CD4-positive, alpha-beta T cell treated with Interleukin-10 for 1 hour (primary cell): ENCODE data around the gene RNF26.
"Not testable (repeated sequence)": the region's sequence is repeated elsewhere in the genome, so short reads cannot be mapped to it uniquely, and the experiment has no call there.

Experiments used
- DNase-seq: peaks from one replicate; pipeline ENCODE4 v3.0.0-alpha.2; 2020

RNF26 gene

GRCh38 chr11:119371778-119372182, 37.5 kb downstream of the RNF26 start:
- DNase-seq, result no peak

DNA sequence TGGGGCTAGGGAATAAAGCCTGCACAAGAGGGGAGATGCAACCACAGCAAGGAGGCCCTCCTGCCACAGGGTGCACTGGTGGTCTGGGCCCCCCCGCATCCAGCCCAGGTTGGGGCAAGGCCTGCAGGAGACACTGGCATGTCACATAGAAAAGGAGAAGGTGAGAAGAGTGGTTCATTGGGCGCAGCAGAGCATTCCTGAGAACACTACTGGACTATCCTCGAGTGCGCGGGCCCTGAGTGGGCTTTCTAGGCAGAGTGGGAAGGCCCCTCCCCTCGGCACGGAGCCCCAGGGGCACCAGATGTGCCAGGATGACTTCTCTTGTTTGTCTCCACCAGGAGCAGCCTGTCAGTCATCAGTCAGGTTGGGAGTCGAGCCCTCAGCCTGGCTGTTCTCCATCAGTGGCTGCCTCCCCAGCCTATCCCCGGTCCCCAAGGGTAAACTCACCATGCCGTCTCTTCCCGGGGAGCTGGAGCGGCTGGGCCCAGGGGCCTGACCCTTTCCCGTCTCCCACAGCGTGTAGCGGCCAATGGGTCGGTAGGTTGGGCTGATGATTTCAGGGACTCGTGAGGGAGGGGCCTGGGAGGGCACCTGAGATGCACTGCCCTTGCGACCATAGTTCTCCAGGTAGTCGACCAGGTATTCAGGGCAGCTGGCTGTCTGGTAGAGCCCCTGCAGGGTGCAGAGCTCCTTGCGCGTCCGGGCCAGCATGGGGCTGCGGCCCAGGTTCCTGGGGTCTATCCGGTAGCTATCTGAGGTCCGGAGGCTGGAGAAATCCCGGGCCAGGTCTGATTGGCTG, 38.1 kb downstream of the RNF26 start:
- no peak for DNase-seq

- no peak for DNase-seq
These were observed 39.0 kb downstream of the RNF26 start for GRCh38 chr11:119373059-119373920.

DNA sequence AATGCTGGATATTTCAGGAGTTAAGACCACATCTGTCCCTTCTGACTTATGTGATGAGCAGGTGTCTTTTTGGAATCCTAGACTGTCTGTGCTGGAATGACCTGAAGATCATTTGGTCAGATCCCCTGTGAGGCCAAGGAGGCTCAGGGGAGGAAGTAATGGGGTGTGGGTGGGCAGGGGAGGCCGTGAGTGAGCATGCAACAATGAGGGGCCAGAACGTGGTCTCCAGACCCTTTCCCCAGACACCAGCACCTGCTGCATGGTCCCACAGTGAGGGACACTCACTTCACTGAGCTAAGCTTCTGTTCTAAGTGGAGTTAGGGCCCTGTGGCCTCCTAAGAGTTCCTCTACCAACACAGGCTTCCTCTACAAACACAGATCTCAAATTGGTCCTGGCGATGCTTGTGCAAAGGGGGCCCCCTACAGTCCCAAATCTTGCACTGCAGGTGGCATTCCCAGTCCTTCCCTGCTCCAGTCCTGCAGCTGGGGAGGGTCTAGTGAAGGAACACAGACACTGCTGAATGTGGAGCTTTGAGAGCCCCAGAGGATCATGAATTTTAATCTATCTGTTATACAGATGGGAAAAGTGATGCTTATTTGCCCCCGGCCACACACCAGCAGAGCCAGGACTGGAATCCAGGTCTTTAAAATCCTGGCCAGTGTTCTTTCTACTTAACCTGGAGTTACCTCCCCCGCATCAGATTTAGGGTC, 39.7 kb downstream of the RNF26 start:
- peak; percentile 58 for DNase-seq

- DNase-seq, result no peak
These were observed 40.5 kb downstream of the RNF26 start for GRCh38 chr11:119374632-119375336.

DNA sequence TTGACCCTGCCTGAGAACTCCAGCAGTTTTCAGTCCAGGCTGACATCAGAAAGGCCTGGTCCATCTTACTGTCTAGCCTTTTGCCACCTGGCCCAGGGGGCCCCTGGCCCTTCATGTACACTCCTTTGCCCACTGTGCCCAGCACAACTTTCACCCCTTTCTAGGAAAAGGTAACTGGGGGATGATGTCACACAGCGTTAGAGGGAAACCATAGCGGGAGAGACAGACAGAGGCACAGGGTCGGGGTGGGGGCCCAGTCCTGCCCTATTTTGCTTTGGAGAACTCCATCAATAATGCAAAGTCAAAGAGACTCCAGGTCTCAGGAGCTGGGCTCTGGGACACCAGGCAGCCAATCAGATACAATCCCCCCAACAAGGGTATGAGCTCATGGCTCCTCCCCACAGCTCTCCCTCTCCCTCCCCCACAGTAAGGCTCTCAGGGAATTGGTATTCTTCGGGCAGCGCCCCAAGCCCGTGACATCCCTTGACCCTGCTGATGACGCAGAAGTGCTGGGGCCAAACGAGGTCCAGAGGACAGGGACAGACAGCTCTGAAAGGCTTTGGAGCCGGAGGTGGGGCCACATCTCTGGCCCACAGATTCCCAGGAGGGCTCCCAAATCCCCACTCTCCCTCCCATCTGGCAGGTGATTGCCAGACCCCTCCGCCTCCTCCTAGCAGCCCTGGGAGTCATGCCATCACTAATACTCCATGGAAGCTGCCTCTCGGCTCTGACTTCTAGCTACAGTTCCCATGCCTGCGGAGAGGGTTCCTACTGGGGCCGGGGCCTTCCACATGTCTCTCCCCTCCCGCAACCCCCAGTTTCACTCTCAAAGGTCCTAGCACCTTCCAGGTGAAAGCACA, 41.2 kb downstream of the RNF26 start:
- DNase-seq, result no peak

GRCh38 chr11:119376197-119376847, 42.0 kb downstream of the RNF26 start:
- DNase-seq, result no peak

DNA sequence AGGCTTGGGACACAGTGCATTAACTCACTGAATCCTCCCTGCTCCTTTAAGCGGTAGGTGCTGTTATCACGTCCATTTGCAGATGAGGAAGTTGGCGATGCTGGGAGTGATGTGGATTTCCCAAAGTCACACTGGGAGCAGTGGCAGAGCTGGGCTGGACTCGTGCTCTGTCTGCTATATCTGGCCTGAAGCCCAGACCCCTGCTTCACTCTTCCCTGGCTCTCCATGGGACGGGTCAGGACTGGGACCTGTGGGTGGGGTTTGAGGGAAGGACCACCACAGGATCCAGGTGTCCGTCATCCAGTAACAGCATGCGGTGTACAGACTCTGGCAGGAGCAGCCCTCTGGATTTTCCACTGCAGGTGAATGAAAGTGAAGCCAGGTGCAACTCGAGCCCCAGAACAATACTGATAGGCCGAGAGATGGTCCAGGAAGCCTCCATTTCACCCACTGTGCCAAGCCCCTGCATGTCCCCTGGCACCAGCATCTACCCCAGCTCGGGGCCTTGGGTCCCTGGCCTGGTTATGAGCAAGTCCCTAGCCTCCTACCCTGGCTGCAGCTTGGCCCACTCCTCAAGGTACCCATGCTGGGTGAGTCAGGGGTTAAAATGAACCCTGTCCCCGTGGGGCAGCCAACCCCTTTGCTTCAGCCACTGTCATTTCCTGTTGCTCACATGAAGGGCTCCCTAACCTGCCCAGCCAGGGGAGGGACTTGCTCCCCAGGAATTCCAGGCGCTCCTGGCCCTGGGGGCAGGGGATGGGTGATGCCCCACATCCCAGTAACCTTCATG, 43.0 kb downstream of the RNF26 start:
- DNase-seq, result no peak

GRCh38 chr11:119377961-119378667, 43.8 kb downstream of the RNF26 start:
- DNase-seq, result no peak

GRCh38 chr11:119378851-119379465, 44.6 kb downstream of the RNF26 start:
- no peak for DNase-seq

- no peak for DNase-seq
These were observed 46.0 kb downstream of the RNF26 start for GRCh38 chr11:119380160-119380826.

GRCh38 chr11:119380827-119381180, 46.5 kb downstream of the RNF26 start:
- DNase-seq, result no peak

- DNase-seq, result peak; percentile 97
These were observed 47.1 kb downstream of the RNF26 start, which contains the start of gene USP2 for GRCh38 chr11:119381181-119381988. Gene USP2, minus strand, starts transcription at chr11:119381690. Its CDS starts 8,210 bp downstream, at chr11:119373480.

GRCh38 chr11:119382101-119382500, 47.8 kb downstream of the RNF26 start:
- no peak for DNase-seq

- not testable (repeated sequence) for DNase-seq
These were observed 48.2 kb downstream of the RNF26 start for GRCh38 chr11:119382513-119382912.

DNA sequence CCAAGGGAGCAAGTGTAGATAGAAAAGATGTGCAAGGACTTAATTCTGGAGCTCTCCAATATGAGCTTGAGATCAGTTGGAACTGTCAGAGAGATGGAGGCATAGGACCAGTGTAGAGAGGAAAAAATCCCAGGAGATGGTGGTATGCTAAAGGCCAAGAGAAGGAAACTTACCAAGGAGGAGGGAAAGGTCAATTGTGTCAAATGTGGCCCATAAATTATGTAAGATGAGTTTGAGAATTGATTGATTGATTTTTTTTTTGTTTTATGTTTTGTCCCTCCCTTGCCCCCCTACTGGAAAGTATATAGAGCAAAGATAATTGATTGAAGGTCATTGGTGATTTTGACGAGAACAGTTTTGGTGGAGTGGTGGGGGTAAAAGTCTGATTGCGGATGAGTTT, 50.0 kb downstream of the RNF26 start:
- DNase-seq, result no peak
